DND-41 (cell line): ENCODE measurements around the gene TULP3.

Experiments
- ATAC-seq: fragments of 200-7000 bp; cut with Tn5 transposase; 3 replicates; pipeline ENCODE4 v1.9.1; 2021; ENCODE audit warnings: low read depth; ENCODE audit not compliant: insufficient read depth
- DNase-seq: peaks from one replicate; pipeline ENCODE4 v3.0.0-alpha.2; 2020
- H2AFZ ChIP-seq: 2 replicates; pipeline ENCODE4 v1.6.0; 2012; ENCODE audit warnings: low read depth, low read length
- H3K27ac ChIP-seq: 2 replicates; pipeline ENCODE4 v1.5.1; 2012; ENCODE audit warnings: low read length, inconsistent platforms
- H3K27me3 ChIP-seq: fragments of 200-600 bp; sonication (generic); 2 replicates; pipeline ENCODE4 v1.6.0; 2012; ENCODE audit warnings: low read length, mild to moderate bottlenecking, inconsistent platforms; ENCODE audit not compliant: insufficient read depth, poor library complexity
- H3K36me3 ChIP-seq: 2 replicates; pipeline ENCODE4 v1.5.1; 2012; ENCODE audit warnings: low read length, inconsistent platforms; ENCODE audit not compliant: insufficient read depth
- H3K4me1 ChIP-seq: 2 replicates; pipeline ENCODE4 v1.5.1; 2012; ENCODE audit warnings: mild to moderate bottlenecking, low read length; ENCODE audit not compliant: insufficient read depth
- H3K4me2 ChIP-seq: 2 replicates; pipeline ENCODE4 v1.6.0; 2012; ENCODE audit warnings: mild to moderate bottlenecking, moderate library complexity, low read length, inconsistent platforms; ENCODE audit not compliant: insufficient read depth
- H3K4me3 ChIP-seq, 2 experiments: fragments of 200-600 bp in 1 of 2; shearing (Covaris generic) in 1 of 2; 2 replicates each; pipeline ENCODE4 v1.5.1; 2012 to 2016; ENCODE audit warnings: inconsistent platforms in 2 of 2, low read length in 2 of 2, mild to moderate bottlenecking in 2 of 2, low read depth in 1 of 2, moderate library complexity in 1 of 2
- H3K79me2 ChIP-seq: 2 replicates; pipeline ENCODE4 v1.6.0; 2012; ENCODE audit warnings: low read length, inconsistent platforms; ENCODE audit not compliant: insufficient read depth
- H3K9ac ChIP-seq: 2 replicates; pipeline ENCODE4 v1.6.0; 2012; ENCODE audit warnings: low read depth, mild to moderate bottlenecking, inconsistent platforms, low read length, moderate library complexity
- H3K9me3 ChIP-seq: 2 replicates; pipeline ENCODE4 v1.5.1; 2012; ENCODE audit warnings: low read length, moderate library complexity, mild to moderate bottlenecking, inconsistent platforms; ENCODE audit not compliant: insufficient read depth, severe bottlenecking
- H4K20me1 ChIP-seq: 2 replicates; pipeline ENCODE4 v1.6.0; 2012; ENCODE audit warnings: low read length; ENCODE audit not compliant: insufficient read depth
- EZH2 ChIP-seq: IDR thresholded peaks from 3 replicates; pipeline ENCODE4 v1.6.1; 2012; ENCODE audit warnings: borderline replicate concordance, low read depth, mild to moderate bottlenecking, moderate library complexity, low read length, inconsistent platforms; ENCODE audit not compliant: severe bottlenecking
- TF ChIP-seq, protein P1 (sequence below): IDR thresholded peaks from 2 replicates; pipeline ENCODE4 v1.5.1; 2012; ENCODE audit warnings: borderline replicate concordance, low read length, moderate library complexity, mild to moderate bottlenecking; ENCODE audit not compliant: poor library complexity, severe bottlenecking; ENCODE audit errors: extremely low read depth

TULP3 gene

DNA sequence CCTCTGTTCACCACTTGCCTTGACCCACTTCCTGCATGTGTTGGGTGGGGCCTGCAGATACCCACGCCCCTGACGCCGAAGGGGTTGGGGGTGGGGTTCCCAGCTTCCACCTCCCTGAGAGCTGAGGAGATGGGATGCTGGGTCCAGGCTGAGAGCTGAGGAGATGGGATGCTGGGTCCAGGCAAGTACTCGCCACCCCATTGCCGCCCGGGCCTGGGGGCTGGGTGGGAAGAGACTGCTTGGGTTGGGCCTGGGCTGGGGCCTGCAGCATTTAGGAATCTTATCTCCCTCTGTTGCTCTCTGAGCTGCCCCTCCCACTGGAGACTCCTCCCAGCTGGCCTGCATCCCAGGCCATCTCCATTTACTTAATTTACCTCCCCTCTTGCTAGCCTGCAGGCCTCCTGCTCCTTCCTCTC is 85.9 kb downstream of the TULP3 start:
- peaks cover 4% of the 10 kb centered on the region for H3K27me3 ChIP-seq
- H3K4me2 ChIP-seq = no peak overlapping the region
- no peaks in the 10 kb centered on the region; the same call in 1 of the 2 replicates for H4K20me1 ChIP-seq
- H3K4me3 ChIP-seq = no peak overlapping the region
- no peaks in the 10 kb centered on the region for H3K9me3 ChIP-seq
- no peak overlapping the region for H3K27ac ChIP-seq
- ATAC-seq (no peak), DNase-seq (no peak)
- no peaks in the 10 kb centered on the region for H3K36me3 ChIP-seq
- H3K9ac ChIP-seq = no peak overlapping the region
- no peaks in the 10 kb centered on the region for H3K4me1 ChIP-seq
- no peak overlapping the region for H2AFZ ChIP-seq
- H3K79me2 ChIP-seq = no peaks in the 10 kb centered on the region
- TF ChIP-seq, protein P1, sequence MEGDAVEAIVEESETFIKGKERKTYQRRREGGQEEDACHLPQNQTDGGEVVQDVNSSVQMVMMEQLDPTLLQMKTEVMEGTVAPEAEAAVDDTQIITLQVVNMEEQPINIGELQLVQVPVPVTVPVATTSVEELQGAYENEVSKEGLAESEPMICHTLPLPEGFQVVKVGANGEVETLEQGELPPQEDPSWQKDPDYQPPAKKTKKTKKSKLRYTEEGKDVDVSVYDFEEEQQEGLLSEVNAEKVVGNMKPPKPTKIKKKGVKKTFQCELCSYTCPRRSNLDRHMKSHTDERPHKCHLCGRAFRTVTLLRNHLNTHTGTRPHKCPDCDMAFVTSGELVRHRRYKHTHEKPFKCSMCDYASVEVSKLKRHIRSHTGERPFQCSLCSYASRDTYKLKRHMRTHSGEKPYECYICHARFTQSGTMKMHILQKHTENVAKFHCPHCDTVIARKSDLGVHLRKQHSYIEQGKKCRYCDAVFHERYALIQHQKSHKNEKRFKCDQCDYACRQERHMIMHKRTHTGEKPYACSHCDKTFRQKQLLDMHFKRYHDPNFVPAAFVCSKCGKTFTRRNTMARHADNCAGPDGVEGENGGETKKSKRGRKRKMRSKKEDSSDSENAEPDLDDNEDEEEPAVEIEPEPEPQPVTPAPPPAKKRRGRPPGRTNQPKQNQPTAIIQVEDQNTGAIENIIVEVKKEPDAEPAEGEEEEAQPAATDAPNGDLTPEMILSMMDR = no peak
- no peak for TF ChIP-seq EZH2

- Histone ChIP-seq H3K4me3 (no peak overlapping the region), H4K20me1 (no peaks in the 10 kb centered on the region; the same call in 1 of the 2 replicates), H2AFZ (no peak overlapping the region), H3K9me3 (no peaks in the 10 kb centered on the region), H3K4me2 (no peak overlapping the region), H3K9ac (no peak overlapping the region), H3K79me2 (no peaks in the 10 kb centered on the region), H3K4me1 (no peaks in the 10 kb centered on the region), H3K36me3 (no peaks in the 10 kb centered on the region), H3K27ac (no peak overlapping the region), H3K27me3 (peaks cover 10% of the 10 kb centered on the region)
- TF ChIP-seq EZH2 = no peak
- TF ChIP-seq, protein P1 = no peak
- DNase-seq (no peak), ATAC-seq (no peak)
Observed at GRCh38 chr12:2977776-2978175, 87.1 kb downstream of the TULP3 start.

DNA sequence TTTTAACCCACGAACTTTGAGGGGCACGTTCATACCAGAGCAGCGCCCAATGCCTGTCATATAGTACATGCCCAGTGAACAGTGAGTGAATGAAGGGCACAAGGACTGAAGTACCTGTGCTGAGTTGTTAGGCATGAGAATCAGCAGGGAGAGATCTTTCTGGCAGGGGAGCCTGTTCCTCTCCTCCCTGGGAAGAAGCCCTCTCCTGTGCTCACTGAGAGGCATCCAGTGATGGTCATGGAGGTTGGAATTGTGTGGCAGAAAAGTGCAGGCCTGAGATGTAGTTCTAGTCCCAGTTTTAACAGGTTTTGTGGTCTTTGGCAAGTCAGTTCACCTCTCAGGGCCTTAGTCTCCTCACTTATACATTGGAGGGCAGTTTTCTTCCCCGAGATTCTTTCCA is 89.1 kb downstream of the TULP3 start:
- Histone ChIP-seq H3K4me3 (no peak overlapping the region), H3K27me3 (peaks cover 10% of the 10 kb centered on the region), H3K4me1 (no peaks in the 10 kb centered on the region), H3K36me3 (no peaks in the 10 kb centered on the region), H2AFZ (no peak overlapping the region), H3K9me3 (no peaks in the 10 kb centered on the region), H3K4me2 (no peak overlapping the region), H3K9ac (no peak overlapping the region), H4K20me1 (no peaks in the 10 kb centered on the region; the same call in 1 of the 2 replicates), H3K27ac (no peak overlapping the region), H3K79me2 (no peaks in the 10 kb centered on the region)
- DNase-seq (no peak), ATAC-seq (no peak)
- TF ChIP-seq, protein P1 = no peak
- TF ChIP-seq EZH2 = no peak

- H3K4me1 ChIP-seq = no peaks in the 10 kb centered on the region
- H3K27ac ChIP-seq = no peak overlapping the region
- H3K4me2 ChIP-seq = no peak overlapping the region
- no peak overlapping the region for H2AFZ ChIP-seq
- H3K4me3 ChIP-seq = no peak overlapping the region
- TF ChIP-seq EZH2 = no peak
- H3K9ac ChIP-seq = no peak overlapping the region
- ATAC-seq (no peak), DNase-seq (no peak)
- no peaks in the 10 kb centered on the region; the same call in 1 of the 2 replicates for H4K20me1 ChIP-seq
- peaks cover 10% of the 10 kb centered on the region for H3K27me3 ChIP-seq
- no peaks in the 10 kb centered on the region for H3K36me3 ChIP-seq
- no peaks in the 10 kb centered on the region for H3K79me2 ChIP-seq
- no peaks in the 10 kb centered on the region for H3K9me3 ChIP-seq
Observed at GRCh38 chr12:2980630-2981029, 89.9 kb downstream of the TULP3 start.
